Ecto neural progenitor cell (in vitro differentiated cells): ENCODE results near the gene MAMLD1.
"Not testable (repeated sequence)": the region's sequence is repeated elsewhere in the genome, so short reads cannot be mapped to it uniquely, and the experiment has no call there.

ENCODE experiments used
- DNase-seq: peaks from one replicate; pipeline ENCODE4 v3.0.0-alpha.2; 2018; ENCODE audit warnings: low spot score

Gene MAMLD1, protein sequence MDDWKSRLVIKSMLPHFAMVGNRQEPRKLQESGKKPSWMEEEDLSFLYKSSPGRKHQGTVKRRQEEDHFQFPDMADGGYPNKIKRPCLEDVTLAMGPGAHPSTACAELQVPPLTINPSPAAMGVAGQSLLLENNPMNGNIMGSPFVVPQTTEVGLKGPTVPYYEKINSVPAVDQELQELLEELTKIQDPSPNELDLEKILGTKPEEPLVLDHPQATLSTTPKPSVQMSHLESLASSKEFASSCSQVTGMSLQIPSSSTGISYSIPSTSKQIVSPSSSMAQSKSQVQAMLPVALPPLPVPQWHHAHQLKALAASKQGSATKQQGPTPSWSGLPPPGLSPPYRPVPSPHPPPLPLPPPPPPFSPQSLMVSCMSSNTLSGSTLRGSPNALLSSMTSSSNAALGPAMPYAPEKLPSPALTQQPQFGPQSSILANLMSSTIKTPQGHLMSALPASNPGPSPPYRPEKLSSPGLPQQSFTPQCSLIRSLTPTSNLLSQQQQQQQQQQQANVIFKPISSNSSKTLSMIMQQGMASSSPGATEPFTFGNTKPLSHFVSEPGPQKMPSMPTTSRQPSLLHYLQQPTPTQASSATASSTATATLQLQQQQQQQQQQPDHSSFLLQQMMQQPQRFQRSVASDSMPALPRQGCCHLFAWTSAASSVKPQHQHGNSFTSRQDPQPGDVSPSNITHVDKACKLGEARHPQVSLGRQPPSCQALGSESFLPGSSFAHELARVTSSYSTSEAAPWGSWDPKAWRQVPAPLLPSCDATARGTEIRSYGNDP

DNA sequence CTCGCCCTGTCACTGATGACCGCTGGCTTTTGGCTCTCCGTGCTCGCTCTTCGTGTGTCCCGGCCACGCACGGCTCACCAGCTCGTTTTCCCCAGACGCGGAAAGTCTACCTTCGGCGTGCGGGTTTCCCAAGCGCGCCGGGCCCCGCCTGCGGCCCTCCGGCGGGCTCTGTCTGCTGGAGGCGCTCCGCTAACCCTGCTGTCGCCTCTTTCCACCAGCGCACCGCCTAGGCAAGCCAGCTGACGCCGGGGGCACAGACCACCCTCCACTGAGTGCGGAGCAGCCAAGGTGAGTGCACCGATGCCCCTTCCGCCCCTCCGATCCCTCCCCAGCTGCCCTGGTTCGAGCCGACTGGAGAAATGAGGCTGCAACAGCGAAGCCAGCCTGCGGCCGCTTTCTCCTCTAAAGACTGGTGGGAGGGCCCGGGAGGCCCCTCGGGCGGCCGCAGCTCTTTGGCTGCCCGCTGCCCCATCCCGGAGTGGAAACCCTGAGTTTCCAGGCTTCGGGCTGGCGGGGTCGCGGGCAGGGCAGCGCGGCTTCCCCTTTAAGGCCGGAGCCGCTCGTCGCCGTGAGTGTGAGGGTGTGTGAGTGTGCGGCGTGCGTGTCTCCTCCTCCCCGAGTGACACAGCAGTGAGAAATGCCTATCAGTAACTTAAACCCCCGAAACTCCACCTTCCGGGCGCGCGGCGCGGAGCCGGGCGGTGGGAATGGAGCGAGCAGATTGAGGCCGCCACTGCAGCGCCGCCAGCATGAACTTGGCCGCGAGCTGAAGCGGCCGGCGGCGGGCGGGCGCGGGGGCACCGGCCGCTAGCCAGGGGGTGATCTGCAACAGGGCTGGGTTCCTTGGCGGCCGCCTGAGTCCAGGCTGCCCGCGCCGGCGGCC is at the start of gene MAMLD1:
Gene MAMLD1, plus strand, starts transcription at position 719 of the 883 bp plus-strand sequence. CDS start 82,200 bp downstream, outside the sequence.
- peak; percentile 56 for DNase-seq

DNA sequence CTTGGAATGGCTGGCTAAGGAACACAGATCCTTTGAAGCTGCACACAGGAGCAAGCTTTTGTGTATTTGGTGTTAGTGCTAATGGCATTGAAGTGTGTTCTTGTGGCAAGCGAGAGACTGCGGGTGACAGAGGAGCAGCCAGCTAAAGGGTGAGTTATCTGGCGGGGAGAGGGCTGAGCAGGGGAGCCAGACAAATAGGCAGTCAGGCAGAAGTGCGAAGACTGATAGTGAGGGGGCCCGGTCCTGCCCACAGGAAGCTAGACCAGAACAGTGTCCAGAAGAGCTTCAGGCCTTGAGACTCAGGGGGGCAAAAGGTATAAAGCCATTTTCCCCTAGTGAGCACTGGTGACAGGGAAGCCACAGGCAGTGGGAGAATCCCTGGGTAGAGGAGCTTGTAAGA is 49.6 kb upstream of the MAMLD1 start:
- DNase-seq = peak; percentile 11

DNA sequence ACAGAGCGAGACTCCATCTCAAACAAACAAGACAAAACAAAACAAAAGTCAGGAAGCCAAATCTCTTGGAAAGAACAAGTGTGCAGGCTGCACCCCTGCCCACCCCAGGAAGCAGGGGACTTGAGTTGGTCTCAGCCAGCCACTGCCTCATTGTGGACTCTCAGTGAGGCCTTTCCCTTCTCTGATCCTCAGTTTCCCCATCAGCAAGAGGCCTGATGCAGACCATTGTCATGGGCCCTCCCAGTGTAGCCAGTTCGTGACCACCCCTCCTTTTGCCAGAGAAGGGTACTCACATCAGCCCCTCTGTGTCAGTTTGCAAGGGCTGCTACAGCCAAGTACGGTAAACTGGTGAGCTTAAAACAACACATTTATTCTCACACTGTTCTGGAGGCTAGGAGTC is 48.9 kb upstream of the MAMLD1 start:
- DNase-seq = peak; percentile 11

DNA sequence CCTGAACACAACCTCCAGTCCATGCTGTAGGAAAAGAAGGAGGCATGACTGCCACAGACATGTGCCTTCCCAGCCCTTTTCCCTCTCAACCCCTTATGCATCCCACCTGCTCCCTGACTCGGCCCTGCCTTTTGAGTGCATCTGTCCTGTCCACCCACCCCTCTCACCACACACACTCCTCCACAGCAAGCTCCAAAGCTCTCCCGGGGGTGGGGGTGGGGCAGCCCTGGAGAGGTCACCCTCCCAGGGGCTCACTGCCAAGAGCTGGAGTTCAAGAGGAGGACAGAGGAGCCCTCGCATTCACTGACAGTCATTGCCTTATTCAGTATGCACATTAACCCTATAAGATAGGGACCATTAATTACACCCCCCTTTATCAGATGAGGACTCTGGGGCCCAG is 46.6 kb upstream of the MAMLD1 start:
- DNase-seq = peak; percentile 24

DNA sequence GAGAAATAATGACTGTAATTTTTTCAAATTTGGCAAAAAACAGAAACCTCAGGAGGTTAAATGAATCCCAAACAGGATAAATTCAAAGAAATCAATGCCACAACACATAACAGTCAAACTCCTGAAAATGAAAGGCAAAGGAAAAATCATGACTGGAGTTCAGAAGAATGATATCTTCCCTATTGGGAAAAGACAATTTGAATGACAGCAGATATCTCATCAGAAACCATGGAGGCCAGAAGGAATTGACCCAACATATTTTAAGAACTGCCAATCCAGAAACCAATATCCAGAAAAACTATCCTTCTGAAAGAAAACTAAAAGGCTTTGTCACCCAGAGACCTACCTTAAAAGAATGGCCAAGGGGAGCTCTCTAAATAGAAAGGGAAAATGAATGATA is 40.1 kb upstream of the MAMLD1 start:
- DNase-seq = no peak

DNA sequence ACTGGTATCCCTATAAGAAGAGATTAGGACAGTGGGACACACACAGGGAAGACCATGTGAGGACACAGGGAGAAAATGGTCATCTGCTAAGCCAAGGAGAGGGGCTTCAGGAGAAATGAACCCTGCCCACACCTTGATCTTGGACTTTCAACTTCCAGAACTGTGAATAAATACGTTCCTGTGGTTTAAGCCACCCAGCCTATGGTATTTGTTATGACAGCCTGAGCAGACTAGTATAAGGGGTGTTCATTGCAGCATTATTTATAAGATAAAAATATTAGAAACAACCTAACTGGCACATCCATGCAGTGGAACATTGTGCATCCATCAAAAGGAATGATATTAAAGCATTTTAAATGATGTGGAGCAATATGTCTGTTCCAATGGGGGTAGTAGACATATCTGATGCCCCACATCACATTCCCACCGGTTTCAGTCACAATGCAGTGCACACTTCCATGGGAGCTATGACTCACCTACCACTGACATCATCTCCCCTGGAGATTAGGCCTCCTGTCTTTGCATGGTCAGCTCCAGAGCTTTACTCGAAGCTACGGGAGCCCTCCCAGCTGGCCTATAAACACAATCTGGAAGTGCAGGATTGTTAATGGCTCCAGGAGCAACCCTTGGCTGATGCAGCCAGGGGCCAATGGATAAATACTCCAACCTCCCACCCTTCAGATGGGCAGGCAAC is 38.9 kb upstream of the MAMLD1 start:
- no peak for DNase-seq

DNA sequence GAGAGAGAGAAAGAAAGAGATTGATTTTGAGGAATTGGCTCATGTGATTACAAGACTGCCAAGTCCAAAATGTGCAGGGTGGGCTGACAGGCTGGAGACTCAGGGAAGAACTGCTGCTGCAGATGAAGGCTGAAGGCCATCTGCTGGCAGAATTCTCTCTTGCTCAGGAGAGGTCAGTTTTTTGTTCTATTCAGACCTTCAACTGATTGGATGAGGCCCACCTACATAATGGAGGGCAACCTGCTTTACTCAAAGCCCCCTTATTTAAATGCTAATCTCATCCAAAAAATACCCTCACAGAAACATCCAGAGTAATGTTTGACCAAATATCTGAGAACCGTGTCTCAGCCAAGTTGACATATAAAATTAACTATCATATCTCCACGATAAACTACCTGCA is 38.2 kb upstream of the MAMLD1 start:
- no peak for DNase-seq

DNA sequence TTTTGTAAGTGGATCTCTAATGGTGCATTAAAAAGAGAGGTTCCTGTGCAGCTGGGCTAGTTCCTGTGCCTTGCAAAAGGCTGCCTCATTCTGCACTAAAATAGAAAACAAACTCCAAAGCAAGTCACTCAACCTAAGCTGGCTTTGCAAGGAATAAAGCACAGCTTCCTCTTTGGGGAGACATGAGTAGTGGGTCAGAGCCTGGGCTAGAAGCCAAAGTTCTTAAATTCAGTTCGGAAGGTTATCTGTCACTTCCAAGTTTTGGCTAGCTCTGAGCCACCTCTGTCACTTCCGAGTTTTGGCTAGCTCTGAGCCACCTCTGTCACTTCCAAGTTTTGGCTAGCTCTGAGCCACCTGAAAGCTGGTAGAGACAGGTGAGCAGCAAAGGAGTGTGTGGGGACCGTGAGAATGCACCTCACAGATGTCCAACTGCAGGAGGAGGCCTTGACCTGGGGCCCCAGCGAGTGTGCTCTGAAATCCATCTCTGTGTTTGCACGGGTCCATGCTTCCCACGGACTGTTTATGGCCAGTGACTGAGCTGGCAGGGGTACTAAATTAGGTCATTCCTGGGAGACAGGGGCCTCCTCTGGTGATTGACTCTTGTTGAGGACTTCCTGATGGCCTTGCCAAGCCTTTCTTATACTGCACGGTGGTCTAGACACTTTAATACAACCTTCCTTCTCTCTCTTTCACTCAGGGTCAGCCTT is 36.4 kb upstream of the MAMLD1 start:
- no peak for DNase-seq

DNA sequence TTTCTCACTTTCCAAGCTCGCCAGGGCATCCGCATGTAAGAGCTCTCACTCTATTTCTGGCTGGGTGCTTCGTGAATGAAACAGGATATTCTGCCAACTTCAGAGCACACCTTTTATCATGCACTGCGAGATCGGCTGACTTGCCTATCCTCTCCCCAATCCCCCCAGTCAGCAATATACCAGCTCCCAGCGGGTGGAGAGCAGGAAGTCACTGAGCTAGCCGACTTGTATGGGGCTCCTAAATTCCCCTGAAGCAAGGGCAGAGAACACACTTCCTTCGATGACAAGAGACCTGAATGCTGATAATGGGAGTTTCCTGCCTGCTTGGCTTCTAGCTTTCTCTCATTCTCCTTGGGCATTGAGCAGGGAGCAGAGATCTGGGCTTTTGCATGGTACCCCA is 33.8 kb upstream of the MAMLD1 start:
- no peak for DNase-seq

DNA sequence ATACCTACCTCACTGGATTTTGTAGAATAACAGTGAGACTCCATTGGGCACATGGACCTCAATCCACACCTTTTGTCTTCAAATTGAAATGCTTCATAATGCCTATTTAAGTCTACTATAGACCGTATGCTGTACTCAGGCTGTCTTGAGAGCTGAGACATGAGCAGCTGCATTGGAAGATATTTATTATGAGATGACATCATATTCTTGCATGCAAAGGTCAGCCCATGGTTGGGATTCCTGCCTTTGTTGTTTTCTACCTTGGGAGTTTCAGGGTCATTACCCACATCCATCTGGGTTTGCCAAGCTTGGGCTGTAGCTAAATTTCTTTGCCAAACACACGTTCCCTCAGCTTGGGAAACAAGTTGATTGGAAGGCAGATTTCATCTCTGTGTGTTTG is 33.2 kb upstream of the MAMLD1 start:
- no peak for DNase-seq

DNA sequence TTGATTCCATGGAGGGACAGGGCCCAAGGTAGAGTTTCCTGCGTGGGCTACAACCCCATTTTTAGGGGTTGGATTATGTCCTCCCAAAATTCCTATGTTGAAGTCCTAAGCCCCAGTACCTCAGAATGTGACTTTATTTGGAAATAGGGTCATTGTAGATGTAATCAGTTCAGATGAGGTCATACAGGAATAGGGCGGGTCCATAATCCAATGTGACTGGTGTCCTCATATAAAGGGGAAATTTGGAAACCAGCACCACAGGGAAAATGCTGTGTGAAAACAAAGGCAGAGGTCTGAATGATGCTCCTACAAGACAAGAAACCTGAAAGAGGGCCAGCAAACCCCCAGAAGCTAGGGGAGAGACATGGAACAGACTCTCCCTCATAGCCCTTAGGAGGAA is 31.1 kb upstream of the MAMLD1 start:
- DNase-seq = no peak

DNA sequence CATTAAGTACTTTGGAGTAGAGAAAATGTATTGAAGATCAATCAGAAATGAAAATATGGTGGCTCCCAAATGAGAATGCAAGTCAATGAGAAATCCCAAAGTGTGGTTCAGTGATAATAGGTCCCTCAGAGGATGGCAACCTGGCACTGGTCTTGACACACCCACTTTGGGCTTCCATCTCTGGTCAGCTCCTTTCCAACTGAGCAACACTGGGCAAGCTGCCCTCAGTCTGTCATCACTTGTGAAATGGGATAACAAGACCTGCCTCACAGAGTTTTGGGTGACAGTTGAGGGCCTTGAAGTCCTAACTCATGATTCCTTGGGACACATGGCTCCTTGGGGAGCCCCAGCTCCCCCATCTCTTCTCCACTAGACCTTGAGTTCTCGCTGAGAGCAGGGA is 29.0 kb upstream of the MAMLD1 start:
- DNase-seq = no peak

DNA sequence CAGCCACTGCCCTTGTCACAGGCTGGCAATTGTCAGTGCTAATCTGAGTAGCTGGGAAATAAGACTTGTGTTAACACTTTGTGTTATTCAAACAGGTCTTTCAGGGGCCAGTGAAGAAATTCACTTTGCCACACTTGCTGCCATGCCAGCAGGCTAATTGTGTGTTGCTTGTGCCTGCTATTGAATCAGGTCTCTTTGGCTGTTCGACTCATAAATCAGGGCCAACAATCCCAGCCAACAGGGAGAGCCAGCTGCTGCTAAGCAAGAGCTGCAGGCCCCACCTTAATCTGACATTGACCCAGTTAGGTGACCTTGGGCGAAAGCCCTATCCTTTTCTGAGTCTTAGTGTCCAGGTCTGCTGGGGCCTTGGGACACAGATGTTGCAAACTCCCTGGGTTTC is 28.1 kb upstream of the MAMLD1 start:
- DNase-seq = no peak

DNA sequence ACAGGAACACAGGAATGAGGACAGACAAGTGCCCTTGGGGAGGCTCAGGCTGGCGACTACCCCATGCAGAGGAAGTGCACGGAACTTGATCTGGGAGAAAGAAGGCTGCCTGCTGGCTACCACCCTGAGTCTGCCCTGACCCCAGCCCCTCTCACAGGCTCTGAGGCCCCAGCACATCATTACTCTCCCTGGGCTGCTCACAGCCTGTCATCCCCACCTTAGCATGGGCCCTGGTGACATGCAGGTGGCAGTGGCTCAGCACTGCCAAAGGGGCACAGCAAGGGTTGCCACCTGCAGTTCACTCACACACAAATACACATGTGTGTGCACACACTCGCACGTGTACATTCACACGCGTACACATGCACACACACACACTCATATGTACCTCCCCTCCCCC is 26.1 kb upstream of the MAMLD1 start:
- DNase-seq = no peak

DNA sequence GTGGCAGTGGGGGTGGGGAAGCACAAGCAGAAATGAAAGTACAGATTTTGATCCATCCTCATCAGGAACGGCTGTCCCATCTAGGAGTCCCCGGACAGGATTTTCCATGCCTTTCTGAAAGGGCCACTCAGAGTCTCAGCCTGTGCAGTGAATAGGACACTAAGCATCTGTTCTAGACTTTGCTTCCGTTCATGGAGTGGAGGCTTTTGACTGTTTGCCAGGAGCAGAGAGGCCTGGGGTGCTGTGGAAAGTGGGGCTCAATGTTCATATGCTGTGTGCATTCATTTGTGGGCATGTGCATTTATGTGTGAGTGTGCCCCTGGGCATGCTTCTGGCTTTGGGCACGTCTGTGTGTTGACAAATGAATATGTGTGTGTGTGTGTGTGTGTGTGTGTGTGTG is 25.6 kb upstream of the MAMLD1 start:
- DNase-seq = no peak

DNA sequence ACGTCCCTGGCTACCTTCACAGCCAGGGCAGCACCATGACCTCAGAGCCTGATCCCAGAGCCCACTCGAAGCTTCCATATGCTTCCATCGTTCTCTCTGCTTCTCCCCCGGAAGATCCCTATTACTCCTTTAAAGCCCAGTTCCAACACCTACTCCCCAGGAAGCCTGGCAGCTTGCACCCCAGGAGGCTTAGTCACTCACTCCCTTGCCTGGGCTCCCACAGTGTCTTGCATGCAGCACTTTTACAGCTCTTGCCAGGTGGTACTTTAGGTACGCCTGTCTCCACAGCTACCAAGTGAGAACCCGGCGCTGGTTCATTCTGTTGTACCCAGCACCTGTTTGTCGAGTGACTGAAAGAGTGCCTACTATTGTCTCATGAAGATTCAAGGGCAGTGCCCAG is 24.5 kb upstream of the MAMLD1 start:
- DNase-seq = no peak

DNA sequence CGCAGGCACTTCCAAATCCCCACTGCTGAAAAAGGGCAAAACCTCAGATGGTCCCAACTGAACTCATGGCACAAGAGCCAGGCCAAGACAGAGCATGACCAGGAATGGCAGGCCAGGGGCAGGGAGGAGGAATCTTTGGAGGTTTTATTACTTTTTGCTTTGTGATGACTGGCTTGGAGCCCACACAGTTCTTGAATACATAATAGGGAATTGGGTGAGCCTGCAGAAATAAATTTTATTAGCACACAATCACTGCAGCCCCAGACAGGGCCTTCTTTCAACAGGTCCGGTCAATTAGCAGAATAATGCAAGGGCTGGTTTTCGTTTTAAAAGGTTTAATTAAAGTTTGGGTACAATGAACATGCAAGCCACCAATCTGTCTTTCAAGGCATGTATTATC is 23.4 kb upstream of the MAMLD1 start:
- no peak for DNase-seq

DNA sequence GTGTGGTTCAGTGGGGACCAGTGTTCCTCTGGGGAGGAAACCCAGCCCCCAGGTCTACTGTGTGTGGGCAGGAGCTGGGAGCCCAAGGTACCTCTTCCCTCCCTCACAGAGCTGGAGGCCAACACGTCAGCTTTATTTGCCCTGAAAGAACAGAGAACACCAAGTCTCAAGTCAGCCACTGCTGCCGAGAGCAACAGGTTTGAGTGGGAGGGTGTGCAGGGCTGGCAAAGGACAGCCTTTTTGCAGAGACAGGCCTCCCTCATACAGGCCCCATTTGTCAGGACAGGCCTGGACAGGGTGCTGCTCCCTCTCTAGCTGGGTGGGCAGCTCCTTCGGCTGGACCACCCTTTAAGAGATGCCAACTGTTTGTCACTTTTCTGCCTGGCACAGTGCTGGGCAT is 22.8 kb upstream of the MAMLD1 start:
- DNase-seq = not testable (repeated sequence)

DNA sequence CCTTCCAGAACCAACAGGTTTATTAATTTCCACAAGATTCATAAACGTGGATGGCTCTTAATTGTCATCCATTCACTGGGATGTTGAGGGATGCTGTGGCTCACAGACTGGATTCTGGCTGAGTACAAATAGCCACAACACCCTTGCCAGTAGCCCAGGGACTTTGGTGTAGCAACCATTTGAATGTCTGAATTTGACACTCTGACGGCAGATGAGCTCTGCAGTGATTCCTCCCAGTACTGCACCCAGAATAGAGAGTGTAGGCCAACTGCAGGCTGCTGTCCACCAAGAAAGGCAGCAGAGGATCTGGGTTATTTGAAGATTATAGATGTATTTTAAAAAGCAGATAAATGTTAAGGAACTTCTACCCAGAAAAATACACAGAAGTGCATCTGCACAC is 15.6 kb upstream of the MAMLD1 start:
- DNase-seq = no peak

DNA sequence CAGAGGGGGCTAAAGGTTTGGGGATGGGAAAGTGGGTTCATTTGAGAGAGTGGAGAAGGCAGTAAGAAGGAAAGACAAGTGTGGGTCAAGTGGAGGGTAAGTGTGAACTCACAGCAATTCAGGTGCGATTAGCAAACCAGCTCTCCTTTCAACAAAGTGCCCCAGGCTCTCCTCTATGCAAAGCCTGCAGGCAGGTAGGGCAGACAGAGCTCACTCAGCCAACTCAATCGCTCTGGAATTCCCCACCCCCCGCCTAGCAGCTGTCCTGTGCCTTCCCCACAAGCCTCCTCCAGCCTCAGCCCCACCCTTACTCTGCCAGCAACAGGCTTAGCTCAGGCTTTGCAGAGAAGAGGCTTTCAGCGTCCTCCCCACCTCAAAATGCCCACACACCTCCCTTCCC is 14.8 kb upstream of the MAMLD1 start:
- DNase-seq = peak; percentile 60

DNA sequence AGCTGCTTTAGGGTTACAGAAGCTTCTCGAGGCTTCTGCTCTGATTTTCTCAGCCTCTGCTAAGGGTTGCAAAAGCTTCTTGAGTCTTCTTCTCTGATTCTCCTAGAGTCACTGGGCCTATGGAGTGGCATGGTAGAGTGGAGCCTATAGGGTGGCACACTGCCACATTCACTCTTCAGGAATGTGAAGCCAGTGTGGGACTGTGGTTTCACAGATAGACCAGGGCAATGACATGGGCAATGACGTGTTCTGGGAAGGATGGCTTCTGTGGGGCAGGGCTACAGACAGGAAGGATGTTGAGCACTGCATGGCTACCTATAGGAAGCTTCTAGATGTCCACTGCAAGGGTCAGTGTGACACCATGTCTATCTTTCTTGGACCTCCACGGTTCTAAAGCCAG is 11.0 kb upstream of the MAMLD1 start:
- no peak for DNase-seq
